Measurements from ENCODE around the gene LASP1NB.
"Not testable (repeated sequence)": the region's sequence is repeated elsewhere in the genome, so short reads cannot be mapped to it uniquely, and the experiment has no call there.

Gene LASP1NB

DNA sequence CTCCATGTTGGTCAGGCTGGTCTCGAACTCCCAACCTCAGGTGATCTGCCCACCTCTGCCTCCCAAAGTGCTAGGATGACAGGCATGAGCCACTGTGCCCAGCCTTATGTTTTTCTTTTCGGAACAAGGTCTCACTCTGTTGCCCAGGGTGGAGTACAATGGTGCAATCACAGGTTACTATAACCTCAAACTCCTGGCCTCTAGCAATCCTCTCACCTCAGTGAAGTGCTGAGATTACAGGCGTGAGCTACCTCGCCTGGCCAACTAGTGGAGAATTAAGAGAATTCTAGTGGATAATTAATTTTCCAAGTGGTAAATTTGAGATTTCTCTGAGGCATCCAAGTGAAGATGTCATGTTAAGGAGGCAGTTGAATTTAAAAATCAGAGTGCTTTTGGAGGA, 44.7 kb downstream of the LASP1NB start:
- Histone ChIP-seq H4K8ac (ENCODE audit: low read depth, low read length) (no peak overlapping the region), H3K4me2 (ENCODE audit: insufficient read depth, low read length, poor library complexity, severe bottlenecking) (no peak overlapping the region), H3K18ac (ENCODE audit: low read length) (no peak overlapping the region), H2AFZ (ENCODE audit: low read length) (no peak overlapping the region), H3K9me3 (replicated peaks in 1 of 2; ENCODE audit: control insufficient read depth in 2 of 2, insufficient read depth in 1 of 2, low read depth in 1 of 2, low read length in 2 of 2) (peaks cover 0 to 6% of the 10 kb centered on the region in 2 donors), H3K9ac (ENCODE audit: low read depth, low read length, poor library complexity) (no peak overlapping the region), H2BK12ac (ENCODE audit: low read length) (no peak overlapping the region), H2BK120ac (ENCODE audit: low read depth, low read length) (no peak overlapping the region), H3K23ac (ENCODE audit: low read depth, low read length, poor library complexity) (no peak overlapping the region), H3K4ac (ENCODE audit: low read length) (no peak overlapping the region), H3K79me1 (ENCODE audit: low read depth, low read length) (no peaks in the 10 kb centered on the region), H3K4me1 (ENCODE audit: control insufficient read depth in 2 of 2, insufficient read depth in 1 of 2, low read depth in 1 of 2, low read length in 2 of 2) (peaks cover 0 to 2% of the 10 kb centered on the region in 2 donors), H2BK5ac (ENCODE audit: low read length) (no peak overlapping the region), H3K14ac (ENCODE audit: low read length) (no peak overlapping the region), H3K36me3 (replicated peaks in 1 of 2; ENCODE audit: control insufficient read depth in 2 of 2, insufficient read depth in 2 of 2, low read length in 2 of 2) (no peaks in the 10 kb centered on the region), H2AK5ac (ENCODE audit: low read depth, low read length) (no peak overlapping the region), H3K4me3 (ENCODE audit: low read length in 2 of 2) (no peak overlapping the region), H2BK15ac (ENCODE audit: low read length) (no peak overlapping the region), H3K27ac (replicated peaks; ENCODE audit: low read length) (no peak overlapping the region), H3K27me3 (ENCODE audit: control insufficient read depth in 3 of 3, insufficient read depth in 3 of 3, low read depth in 1 of 3, low read length in 3 of 3) (peaks cover 0 to 4% (median 0%) of the 10 kb centered on the region in 3 experiments), H4K91ac (ENCODE audit: low read depth, low read length, poor library complexity) (no peak overlapping the region)
- no peak for DNase-seq (ENCODE audit: low spot score)
- WGBS, 2 donors (ENCODE audit: extremely low coverage in 2 of 2, insufficient read length in 2 of 2, insufficient replicate concordance in 1 of 2) = no CpG with 5 or more reads among the region's 4 CpGs

DNA sequence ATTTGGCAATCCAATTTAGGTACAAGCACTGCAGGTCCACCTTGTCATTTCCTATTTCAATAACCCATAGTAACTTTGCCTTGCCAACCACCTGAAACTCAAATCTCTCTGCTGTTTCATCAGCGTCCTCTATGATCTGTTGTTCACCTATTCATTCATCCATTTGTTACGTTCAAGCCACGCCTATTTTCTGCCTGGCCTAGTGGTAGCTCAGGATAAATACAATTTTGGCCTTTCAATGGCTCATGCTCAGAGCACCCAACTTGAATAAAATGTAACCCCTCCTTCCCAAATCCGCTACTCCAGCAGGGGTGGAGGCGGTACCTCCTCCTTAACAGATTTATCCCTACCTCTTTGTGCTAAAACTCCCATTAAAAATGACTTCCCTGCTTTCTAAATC, 45.4 kb downstream of the LASP1NB start:
- H4K8ac ChIP-seq (ENCODE audit: low read depth, low read length) = no peak overlapping the region
- no peak for DNase-seq (ENCODE audit: low spot score)
- no CpG with 5 or more reads among the region's 5 CpGs for WGBS, 2 donors (ENCODE audit: extremely low coverage in 2 of 2, insufficient read length in 2 of 2, insufficient replicate concordance in 1 of 2)

GRCh38 chr17:38976187-38976551, 50.8 kb downstream of the LASP1NB start:
- not testable (repeated sequence) for H3K27me3 ChIP-seq (ENCODE audit: control insufficient read depth in 3 of 3, insufficient read depth in 3 of 3, low read depth in 1 of 3, low read length in 3 of 3); H3K9ac ChIP-seq (ENCODE audit: low read depth, low read length, poor library complexity); H3K18ac ChIP-seq (ENCODE audit: low read length); H3K4ac ChIP-seq (ENCODE audit: low read length); H3K4me1 ChIP-seq (ENCODE audit: control insufficient read depth in 2 of 2, insufficient read depth in 1 of 2, low read depth in 1 of 2, low read length in 2 of 2); H3K14ac ChIP-seq (ENCODE audit: low read length); H2BK12ac ChIP-seq (ENCODE audit: low read length); H3K9me3 ChIP-seq (replicated peaks in 1 of 2; ENCODE audit: control insufficient read depth in 2 of 2, insufficient read depth in 1 of 2, low read depth in 1 of 2, low read length in 2 of 2); H2BK120ac ChIP-seq (ENCODE audit: low read depth, low read length); H3K4me3 ChIP-seq (ENCODE audit: low read length in 2 of 2); H4K8ac ChIP-seq (ENCODE audit: low read depth, low read length); H4K91ac ChIP-seq (ENCODE audit: low read depth, low read length, poor library complexity); H3K4me2 ChIP-seq (ENCODE audit: insufficient read depth, low read length, poor library complexity, severe bottlenecking); H2BK5ac ChIP-seq (ENCODE audit: low read length); H2BK15ac ChIP-seq (ENCODE audit: low read length); DNase-seq (ENCODE audit: low spot score); H2AFZ ChIP-seq (ENCODE audit: low read length); H3K36me3 ChIP-seq (replicated peaks in 1 of 2; ENCODE audit: control insufficient read depth in 2 of 2, insufficient read depth in 2 of 2, low read length in 2 of 2); H3K79me1 ChIP-seq (ENCODE audit: low read depth, low read length); H3K27ac ChIP-seq (replicated peaks; ENCODE audit: low read length); H2AK5ac ChIP-seq (ENCODE audit: low read depth, low read length); H3K23ac ChIP-seq (ENCODE audit: low read depth, low read length, poor library complexity)
- no CpG with 5 or more reads among the region's 6 CpGs for WGBS, 2 donors (ENCODE audit: extremely low coverage in 2 of 2, insufficient read length in 2 of 2, insufficient replicate concordance in 1 of 2)

More for the DNA sequence above, 45.4 kb downstream of the LASP1NB start:
- H2BK12ac ChIP-seq (ENCODE audit: low read length) = no peak overlapping the region
- H3K14ac ChIP-seq (ENCODE audit: low read length) = no peak overlapping the region
- H3K4me3 ChIP-seq (ENCODE audit: low read length in 2 of 2) = no peak overlapping the region
- no peaks in the 10 kb centered on the region for H3K36me3 ChIP-seq (replicated peaks in 1 of 2; ENCODE audit: control insufficient read depth in 2 of 2, insufficient read depth in 2 of 2, low read length in 2 of 2)
- H2BK120ac ChIP-seq (ENCODE audit: low read depth, low read length) = no peak overlapping the region
- H2BK5ac ChIP-seq (ENCODE audit: low read length) = no peak overlapping the region
- H3K27ac ChIP-seq (replicated peaks; ENCODE audit: low read length) = no peak overlapping the region
- no peak overlapping the region for H2AFZ ChIP-seq (ENCODE audit: low read length)
- H3K4ac ChIP-seq (ENCODE audit: low read length) = no peak overlapping the region
- no peaks in the 10 kb centered on the region for H3K79me1 ChIP-seq (ENCODE audit: low read depth, low read length)
- no peak overlapping the region for H3K4me2 ChIP-seq (ENCODE audit: insufficient read depth, low read length, poor library complexity, severe bottlenecking)
- no peak overlapping the region for H3K23ac ChIP-seq (ENCODE audit: low read depth, low read length, poor library complexity)
- H3K18ac ChIP-seq (ENCODE audit: low read length) = no peak overlapping the region
- H2BK15ac ChIP-seq (ENCODE audit: low read length) = no peak overlapping the region
- H3K9ac ChIP-seq (ENCODE audit: low read depth, low read length, poor library complexity) = no peak overlapping the region
- peaks cover 0 to 2% of the 10 kb centered on the region in 2 donors for H3K4me1 ChIP-seq (ENCODE audit: control insufficient read depth in 2 of 2, insufficient read depth in 1 of 2, low read depth in 1 of 2, low read length in 2 of 2)
- peaks cover 0 to 4% (median 0%) of the 10 kb centered on the region in 3 experiments for H3K27me3 ChIP-seq (ENCODE audit: control insufficient read depth in 3 of 3, insufficient read depth in 3 of 3, low read depth in 1 of 3, low read length in 3 of 3)
- H3K9me3 ChIP-seq (replicated peaks in 1 of 2; ENCODE audit: control insufficient read depth in 2 of 2, insufficient read depth in 1 of 2, low read depth in 1 of 2, low read length in 2 of 2) = peaks cover 0 to 6% of the 10 kb centered on the region in 2 donors
- H4K91ac ChIP-seq (ENCODE audit: low read depth, low read length, poor library complexity) = no peak overlapping the region
- H2AK5ac ChIP-seq (ENCODE audit: low read depth, low read length) = no peak overlapping the region

DNA sequence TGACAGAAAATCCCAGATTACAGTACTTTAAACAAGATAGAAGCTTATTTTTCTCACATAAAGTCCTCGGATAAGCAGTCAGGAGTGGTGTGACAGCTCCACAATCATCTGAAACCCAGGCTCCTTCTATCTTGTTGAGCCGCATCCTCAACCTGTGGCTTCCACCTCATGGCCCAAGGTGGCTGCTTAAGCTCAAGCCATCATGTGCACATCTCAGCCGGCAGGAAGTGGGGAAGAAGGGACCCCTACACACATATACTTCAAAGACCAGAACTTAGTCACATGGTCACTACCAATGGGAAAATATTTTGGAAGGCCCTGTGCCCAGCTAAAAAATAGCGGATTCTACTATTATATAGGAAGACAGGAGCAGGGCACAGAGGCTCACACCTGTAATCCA, 52.8 kb downstream of the LASP1NB start:
- H2BK5ac ChIP-seq (ENCODE audit: low read length) = no peak overlapping the region
- H3K4ac ChIP-seq (ENCODE audit: low read length) = no peak overlapping the region
- H3K36me3 ChIP-seq (replicated peaks in 1 of 2; ENCODE audit: control insufficient read depth in 2 of 2, insufficient read depth in 2 of 2, low read length in 2 of 2) = no peaks in the 10 kb centered on the region
- no peaks in the 10 kb centered on the region for H3K4me1 ChIP-seq (ENCODE audit: control insufficient read depth in 2 of 2, insufficient read depth in 1 of 2, low read depth in 1 of 2, low read length in 2 of 2)
- no peak overlapping the region for H3K9ac ChIP-seq (ENCODE audit: low read depth, low read length, poor library complexity)
- DNase-seq (ENCODE audit: low spot score) = no peak
- H2BK120ac ChIP-seq (ENCODE audit: low read depth, low read length) = no peak overlapping the region
- no peak overlapping the region for H3K23ac ChIP-seq (ENCODE audit: low read depth, low read length, poor library complexity)
- no peak overlapping the region for H2AK5ac ChIP-seq (ENCODE audit: low read depth, low read length)
- H3K18ac ChIP-seq (ENCODE audit: low read length) = no peak overlapping the region
- H4K8ac ChIP-seq (ENCODE audit: low read depth, low read length) = no peak overlapping the region
- no peaks in the 10 kb centered on the region for H3K27me3 ChIP-seq (ENCODE audit: control insufficient read depth in 3 of 3, insufficient read depth in 3 of 3, low read depth in 1 of 3, low read length in 3 of 3)
- H3K27ac ChIP-seq (replicated peaks; ENCODE audit: low read length) = no peak overlapping the region
- H2BK12ac ChIP-seq (ENCODE audit: low read length) = no peak overlapping the region
- H3K14ac ChIP-seq (ENCODE audit: low read length) = no peak overlapping the region
- H3K9me3 ChIP-seq (replicated peaks in 1 of 2; ENCODE audit: control insufficient read depth in 2 of 2, insufficient read depth in 1 of 2, low read depth in 1 of 2, low read length in 2 of 2) = no peaks in the 10 kb centered on the region
- H3K79me1 ChIP-seq (ENCODE audit: low read depth, low read length) = no peaks in the 10 kb centered on the region
- no peak overlapping the region for H2BK15ac ChIP-seq (ENCODE audit: low read length)
- no peak overlapping the region for H4K91ac ChIP-seq (ENCODE audit: low read depth, low read length, poor library complexity)
- WGBS, 2 donors (ENCODE audit: extremely low coverage in 2 of 2, insufficient read length in 2 of 2, insufficient replicate concordance in 1 of 2) = no CpG with 5 or more reads among the region's 4 CpGs
- no peak overlapping the region for H3K4me2 ChIP-seq (ENCODE audit: insufficient read depth, low read length, poor library complexity, severe bottlenecking)
- no peak overlapping the region for H3K4me3 ChIP-seq (ENCODE audit: low read length in 2 of 2)
- H2AFZ ChIP-seq (ENCODE audit: low read length) = no peak overlapping the region

All from neuronal stem cell (in vitro differentiated cells).